Naive thymus-derived CD4-positive, alpha-beta T cell (primary cell): ENCODE results near the gene DDX25. TPM values are rescaled to one million over a fixed set of nuclear protein-coding genes. Genes with fewer than 3 reads are reported as not detected.

Source experiments
- ATAC-seq: fragments of 150-1000 bp; cut with Tn5 transposase; 2 replicates; pipeline ENCODE4 v1.10.0; 2021; ENCODE audit warnings: mild to moderate bottlenecking, moderate library complexity
- CTCF ChIA-PET: fragments of 350-600 bp; sonication (Branson Sonifier 250); formaldehyde crosslinking; loops from one replicate; lab custom pipeline; 2021; ENCODE audit warnings: antibody characterized with exemption; lab: Charles Lee
- POLR2A ChIA-PET: fragments of 350-600 bp; sonication (Branson Sonifier 250); formaldehyde crosslinking; loops from one replicate; lab custom pipeline; 2021; ENCODE audit warnings: antibody characterized with exemption, inconsistent platforms; lab: Charles Lee
- DNase-seq, 9 donors: peaks; one replicate each; pipeline versions ENCODE4 v3.0.0 to v3.0.0-alpha.2; 2020 to 2022; ENCODE audit warnings: mixed read lengths in 1 of 9
- H3K27ac ChIP-seq: one replicate; pipeline ENCODE4 v1.7.0; 2013; ENCODE audit warnings: mild to moderate bottlenecking, low read depth, low read length, moderate library complexity
- H3K27me3 ChIP-seq, 2 donors: one replicate each; pipeline ENCODE4 v1.7.0; 2013; ENCODE audit warnings: low read length in 2 of 2, mild to moderate bottlenecking in 2 of 2, moderate library complexity in 2 of 2; ENCODE audit not compliant: control insufficient read depth in 2 of 2, insufficient read depth in 2 of 2
- H3K36me3 ChIP-seq, 3 experiments: 1 replicate in 2 of 3; 2 replicates in 1 of 3; pipeline ENCODE4 v1.7.0; 2013; ENCODE audit warnings: low read length in 3 of 3, mild to moderate bottlenecking in 3 of 3, moderate library complexity in 1 of 3; ENCODE audit not compliant: insufficient read depth in 3 of 3, control insufficient read depth in 2 of 3
- H3K4me1 ChIP-seq, 2 donors: one replicate each; pipeline ENCODE4 v1.7.0; 2013; ENCODE audit warnings: low read length in 2 of 2, mild to moderate bottlenecking in 2 of 2, moderate library complexity in 1 of 2; ENCODE audit not compliant: control insufficient read depth in 2 of 2, insufficient read depth in 2 of 2
- H3K4me3 ChIP-seq: 2 replicates; pipeline ENCODE4 v1.7.0; 2013; ENCODE audit warnings: mild to moderate bottlenecking, low read length
- H3K9me3 ChIP-seq, 3 experiments: 1 replicate in 2 of 3; 2 replicates in 1 of 3; pipeline ENCODE4 v1.7.0; 2013; ENCODE audit warnings: low read length in 3 of 3; ENCODE audit not compliant: control insufficient read depth in 2 of 3
- H3K27ac Mint-ChIP-seq, 9 donors: one replicate each; pipeline ENCODE4 v1.8.0; 2020 to 2022; ENCODE audit warnings: mixed read lengths in 9 of 9, mild to moderate bottlenecking in 8 of 9, moderate library complexity in 5 of 9, inconsistent platforms in 2 of 9
- H3K27me3 Mint-ChIP-seq, 5 donors: one replicate each; pipeline ENCODE4 v1.8.0; 2021 to 2022; ENCODE audit warnings: mixed read lengths in 5 of 5, mild to moderate bottlenecking in 1 of 5
- H3K36me3 Mint-ChIP-seq, 5 donors: one replicate each; pipeline ENCODE4 v1.8.0; 2020 to 2022; ENCODE audit warnings: mixed read lengths in 5 of 5, mild to moderate bottlenecking in 3 of 5, inconsistent platforms in 1 of 5
- H3K4me1 Mint-ChIP-seq, 7 donors: one replicate each; pipeline ENCODE4 v1.8.0; 2020 to 2022; ENCODE audit warnings: mixed read lengths in 7 of 7, mild to moderate bottlenecking in 3 of 7, inconsistent platforms in 1 of 7
- H3K4me3 Mint-ChIP-seq, 10 donors: one replicate each; pipeline ENCODE4 v1.8.0; 2020 to 2022; ENCODE audit warnings: mild to moderate bottlenecking in 10 of 10, mixed read lengths in 10 of 10, moderate library complexity in 6 of 10, inconsistent platforms in 2 of 10
- H3K9me3 Mint-ChIP-seq, 11 donors: one replicate each; pipeline ENCODE4 v1.8.0; 2020 to 2022; ENCODE audit warnings: mixed read lengths in 11 of 11, mild to moderate bottlenecking in 4 of 11, inconsistent platforms in 1 of 11, moderate library complexity in 1 of 11
- intact Hi-C, 2 donors: fragments of 100-400 bp; cut with micrococcal nuclease; formaldehyde crosslinking; loops; one replicate each; pipeline ENCODE4 v1.15.1; 2023
- polyA plus RNA-seq, 2 donors: library from polyadenylated mRNA; unstranded; fragments of 300-500 nt; fragmentation: Illumina TruSeq; gene quantifications; one replicate each; pipeline ENCODE4 v1.2.3, GENCODE V29; 2021
- total RNA-seq, 6 experiments: library from RNA in 5 of 6; stranded (reverse) in 5 of 6; gene quantifications; 1 replicate in 5 of 6; 2 replicates in 1 of 6; pipeline ENCODE4 v1.2.3 and lab custom pipeline; 2021 to 2026

DDX25 gene
- total and polyA plus RNA-seq, 7 experiments from 2014 or later = 0.02 to 0.05 TPM; not detected in 5

DNA sequence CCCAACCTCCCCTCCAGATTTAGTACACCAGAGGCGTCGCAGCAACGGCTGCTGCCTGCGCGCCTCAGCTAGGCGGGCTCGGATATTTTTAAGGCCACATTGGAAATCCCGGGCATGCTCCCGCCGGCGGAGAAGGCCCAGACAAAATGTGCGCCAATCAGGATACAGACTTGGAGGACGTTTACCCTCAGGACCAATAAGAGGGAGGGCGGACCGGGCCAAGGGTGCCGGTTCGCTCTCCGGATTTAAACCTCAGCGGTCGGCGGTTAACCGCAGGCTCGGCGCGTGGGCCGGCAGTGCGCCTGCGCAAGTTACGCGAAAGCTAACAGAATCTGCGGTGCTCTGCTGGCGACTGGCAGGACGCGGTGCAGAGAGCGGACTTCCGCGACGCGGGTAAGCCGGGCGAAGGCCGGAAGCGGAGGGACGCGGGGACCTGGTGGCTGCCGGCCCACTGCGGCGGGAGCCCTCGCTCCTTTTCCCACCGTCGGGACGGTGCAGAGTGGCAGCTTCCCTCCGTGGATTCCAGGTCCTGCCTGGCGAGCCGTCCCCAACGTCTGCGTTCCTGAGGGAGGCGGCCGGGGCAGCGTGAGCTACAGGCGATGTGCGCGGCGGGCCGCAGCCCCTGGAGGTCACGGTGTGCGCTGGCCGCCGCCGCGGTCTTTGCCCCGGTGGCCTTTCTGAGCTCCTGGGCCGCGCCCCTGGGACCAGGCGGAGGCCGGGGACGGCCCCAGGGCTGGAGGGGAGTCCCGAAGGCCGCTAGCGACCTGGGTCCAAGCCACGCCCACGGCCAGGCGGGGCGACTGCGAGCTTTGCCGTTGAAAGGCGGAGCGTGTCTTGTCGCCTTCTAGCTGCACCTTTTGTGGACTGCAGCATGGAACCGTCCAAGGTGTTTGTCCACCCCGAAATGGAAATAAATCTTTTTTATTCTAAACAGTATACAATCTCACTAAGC is 16.7 kb upstream of the DDX25 start, which contains the start of gene HYLS1:
HYLS1 (plus strand) TSS at position 296 of the 952 bp plus-strand sequence. CDS start 11,701 bp downstream, outside the sequence.
- Histone ChIP-seq H3K27me3 (no peaks in the 10 kb centered on the region), H3K36me3 (peaks cover 0 to 5% (median 0%) of the 10 kb centered on the region in 3 experiments), H3K9me3 (no peaks in the 10 kb centered on the region), H3K4me3 (peak within 1 kb of the TSS; percentile 86), H3K4me1 (peaks cover 6% of the 10 kb centered on the region in 2 donors), H3K27ac (peak within 1 kb of the TSS; percentile 71)
- DNase-seq (peak; percentile 90 to 100 (median 94)), ATAC-seq (peak; percentile 95)
- Mint-ChIP-seq H3K4me1 (peaks cover 20 to 57% (median 39%) of the 10 kb centered on the region in 7 donors), H3K36me3 (peaks cover 0 to 10% (median 8%) of the 10 kb centered on the region in 5 donors), H3K9me3 (peaks cover 0 to 6% (median 0%) of the 10 kb centered on the region in 11 donors), H3K27me3 (peaks cover 0 to 4% (median 0%) of the 10 kb centered on the region in 5 donors), H3K4me3 (peak within 1 kb of the TSS; percentile 87 to 98 (median 96)), H3K27ac (peak within 1 kb of the TSS; percentile 88 to 99 (median 97))
- POLR2A ChIA-PET = interaction anchor here (0.7 to 2.6 kb wide), 11 partner anchors 16 to 929 kb away, joined by 3 to 21 read pairs (median 5); partner anchors contain the start of genes CHEK1, EI24, FAM118B and FOXRED1
- CTCF ChIA-PET = interaction anchor here (0.6 to 1.5 kb wide), 4 partner anchors 9 to 331 kb away, joined by 3 to 6 read pairs (median 3); partner anchors contain the start of gene PUS3
- intact Hi-C loops = loop anchor here (1.0 to 10.0 kb wide), 18 partner anchors 16 to 1215 kb away; partner anchors contain the start of genes CCDC15 (in 2 of the 2), EI24 (in 2 of the 2), FAM118B (in 2 of the 2) and FOXRED1 (in 2 of the 2)

DNA sequence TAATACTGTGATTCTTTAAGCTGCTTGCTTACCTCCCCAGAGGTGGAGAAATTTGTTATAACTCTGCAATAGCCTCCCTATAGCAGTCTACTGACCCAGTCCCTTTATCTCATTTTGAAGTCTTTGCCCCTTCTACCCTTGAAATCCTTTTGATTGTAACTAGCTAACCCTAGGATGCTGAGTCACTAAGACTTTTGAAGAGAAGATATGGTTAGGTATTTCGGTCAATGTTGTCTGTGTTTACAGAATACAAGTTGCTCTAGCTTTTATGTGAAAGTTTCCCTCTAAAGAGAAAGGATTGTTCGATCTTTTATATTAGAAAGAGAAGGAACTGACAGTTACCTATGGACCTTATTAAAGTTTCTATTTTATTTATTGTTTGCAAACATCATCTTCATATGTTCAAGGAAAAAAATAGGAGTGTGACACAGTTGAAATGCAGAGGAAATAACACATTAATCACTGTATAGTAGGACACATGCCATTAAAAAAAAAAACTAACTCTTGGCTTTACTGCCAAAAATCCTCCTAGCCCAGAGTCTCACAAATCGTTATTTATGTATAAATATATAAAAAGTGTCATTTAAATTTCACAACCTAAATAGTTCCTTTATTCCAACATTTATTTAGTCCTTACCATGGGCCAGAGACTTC is 13.7 kb upstream of the DDX25 start:
- Histone ChIP-seq H3K4me3 (no peak overlapping the region), H3K36me3 (peaks cover 0 to 28% (median 11%) of the 10 kb centered on the region in 3 experiments), H3K27me3 (no peaks in the 10 kb centered on the region), H3K4me1 (peaks cover 6% of the 10 kb centered on the region in 2 donors), H3K9me3 (no peaks in the 10 kb centered on the region), H3K27ac (no peak overlapping the region)
- Mint-ChIP-seq H3K27me3 (peaks cover 0 to 4% (median 0%) of the 10 kb centered on the region in 5 donors), H3K4me3 (peak overlapping the region in 9 of 10 donors; percentile 8 to 55 (median 28)), H3K9me3 (peaks cover 0 to 6% (median 0%) of the 10 kb centered on the region in 11 donors), H3K27ac (peak overlapping the region in 2 of 9 donors; percentile 36 to 41), H3K36me3 (peaks cover 5 to 30% (median 16%) of the 10 kb centered on the region in 5 donors), H3K4me1 (peaks cover 24 to 74% (median 49%) of the 10 kb centered on the region in 7 donors)
- ATAC-seq (no peak), DNase-seq (no peak)
- ChIA-PET CTCF (no interaction called here), POLR2A (no interaction called here)
- intact Hi-C loops = no loop called here

- CTCF ChIA-PET = no interaction called here
- H3K27me3 Mint-ChIP-seq = peaks cover 0 to 4% (median 0%) of the 10 kb centered on the region in 5 donors
Observed at GRCh38 chr11:125892071-125892470, 12.2 kb upstream of the DDX25 start.

DNA sequence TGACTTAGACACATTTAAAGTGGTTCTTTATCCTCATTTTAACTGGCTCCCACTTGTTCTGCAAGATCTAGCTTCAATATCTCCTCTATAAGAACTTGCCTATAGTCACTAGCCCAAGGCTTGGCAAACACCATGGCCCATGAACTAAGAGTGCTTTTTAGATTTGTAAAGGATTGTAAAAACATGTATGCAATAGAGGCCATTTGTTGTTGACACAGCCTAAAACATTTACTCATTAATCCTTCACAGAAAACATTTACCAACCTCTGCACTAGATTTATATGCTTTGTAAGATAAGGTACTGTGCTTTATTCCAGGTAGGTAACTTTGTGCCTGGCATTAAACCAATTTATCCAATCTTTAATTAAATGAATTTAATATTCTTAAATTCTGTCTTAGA is 11.3 kb upstream of the DDX25 start:
- H3K27ac ChIP-seq = no peak overlapping the region
- ATAC-seq = no peak
- intact Hi-C loops = no loop called here
- ChIA-PET CTCF (no interaction called here), POLR2A (interaction anchor here (0.6 kb wide), 2 partner anchors 171 to 1715 kb away, joined by 3 read pairs; no protein-coding TSS in a partner anchor)
- H3K36me3 ChIP-seq = peaks cover 0 to 30% (median 11%) of the 10 kb centered on the region in 3 experiments
- Mint-ChIP-seq H3K27me3 (no peaks in the 10 kb centered on the region), H3K36me3 (peaks cover 5 to 40% (median 19%) of the 10 kb centered on the region in 5 donors), H3K4me3 (no peak overlapping the region), H3K27ac (peak overlapping the region in 1 of 9 donors; percentile 2), H3K4me1 (peaks cover 15 to 82% (median 52%) of the 10 kb centered on the region in 7 donors), H3K9me3 (no peaks in the 10 kb centered on the region)
- DNase-seq = no peak
- peaks cover 6% of the 10 kb centered on the region in 2 donors for H3K4me1 ChIP-seq
- no peaks in the 10 kb centered on the region for H3K9me3 ChIP-seq
- H3K27me3 ChIP-seq = no peaks in the 10 kb centered on the region
- no peak overlapping the region for H3K4me3 ChIP-seq

More at GRCh38 chr11:125892071-125892470, 12.2 kb upstream of the DDX25 start:
- Histone ChIP-seq H3K4me3 (no peak overlapping the region), H3K4me1 (peaks cover 6% of the 10 kb centered on the region in 2 donors), H3K9me3 (no peaks in the 10 kb centered on the region), H3K27ac (no peak overlapping the region), H3K27me3 (no peaks in the 10 kb centered on the region), H3K36me3 (peaks cover 0 to 30% (median 11%) of the 10 kb centered on the region in 3 experiments)
- DNase-seq (no peak), ATAC-seq (no peak)
- peaks cover 20 to 79% (median 51%) of the 10 kb centered on the region in 7 donors for H3K4me1 Mint-ChIP-seq
- intact Hi-C loops = no loop called here
- peaks cover 0 to 6% (median 0%) of the 10 kb centered on the region in 11 donors for H3K9me3 Mint-ChIP-seq
- POLR2A ChIA-PET = interaction anchor here (0.6 kb wide), 1 partner anchor 11 kb away, joined by 3 read pairs; no protein-coding TSS in a partner anchor
- peak overlapping the region in 1 of 9 donors; percentile 68 for H3K27ac Mint-ChIP-seq
- H3K36me3 Mint-ChIP-seq = peaks cover 5 to 36% (median 19%) of the 10 kb centered on the region in 5 donors
- H3K4me3 Mint-ChIP-seq = no peak overlapping the region

DNA sequence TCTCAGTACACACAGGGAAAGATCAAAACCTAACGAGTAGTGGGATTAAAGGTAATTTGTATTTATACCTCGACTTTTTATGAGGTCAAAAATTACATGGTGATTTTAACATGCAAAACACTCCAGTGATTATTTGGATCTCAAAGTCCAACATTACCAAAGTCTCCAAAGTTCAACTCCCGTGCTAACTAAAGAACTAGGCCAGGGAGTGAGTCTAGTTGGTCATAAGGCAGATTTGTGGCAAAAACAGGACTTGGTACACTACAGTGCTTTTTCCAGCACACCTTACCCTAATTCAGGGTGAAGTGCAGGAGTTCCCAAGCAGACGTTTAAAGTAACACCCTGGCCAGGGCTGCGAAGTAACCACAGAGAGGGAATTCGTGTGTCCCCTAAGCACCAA is 2.4 kb upstream of the DDX25 start:
- intact Hi-C loops = loop anchor here in 1 of 2 donors (5.0 kb wide), 2 partner anchors 180 to 380 kb away; partner anchors contain the start of gene TIRAP
- DNase-seq (no peak), ATAC-seq (no peak)
- Mint-ChIP-seq H3K4me3 (peak overlapping the region; percentile 57 to 98 (median 78)), H3K4me1 (peaks cover 21 to 67% (median 48%) of the 10 kb centered on the region in 7 donors), H3K36me3 (peaks cover 8 to 17% (median 14%) of the 10 kb centered on the region in 5 donors), H3K9me3 (peaks cover 0 to 5% (median 0%) of the 10 kb centered on the region in 11 donors), H3K27me3 (peaks cover 18 to 31% (median 29%) of the 10 kb centered on the region in 5 donors), H3K27ac (peak overlapping the region in 8 of 9 donors; percentile 22 to 93 (median 58))
- CTCF ChIA-PET = no interaction called here
- Histone ChIP-seq H3K4me1 (peaks cover 7 to 13% of the 10 kb centered on the region in 2 donors), H3K36me3 (peaks cover 0 to 9% (median 0%) of the 10 kb centered on the region in 3 experiments), H3K4me3 (no peak overlapping the region), H3K9me3 (no peaks in the 10 kb centered on the region), H3K27ac (no peak overlapping the region), H3K27me3 (peaks cover 0 to 4% of the 10 kb centered on the region in 2 donors)
- POLR2A ChIA-PET = no interaction called here
